CD4-positive, alpha-beta memory T cell (primary cell): ENCODE results near the gene SLC22A5. TPM values are rescaled to one million over a fixed set of nuclear protein-coding genes. Genes with fewer than 3 reads are reported as not detected.

Source experiments
- CTCF ChIA-PET: fragments of 350-600 bp; sonication (Branson Sonifier 250); formaldehyde crosslinking; loops from one replicate; lab custom pipeline; 2021; ENCODE audit warnings: inconsistent platforms; ENCODE audit not compliant: partially characterized antibody; lab: Charles Lee
- POLR2A ChIA-PET: fragments of 350-600 bp; sonication (Branson Sonifier 250); formaldehyde crosslinking; loops from one replicate; lab custom pipeline; 2021; ENCODE audit not compliant: partially characterized antibody; lab: Charles Lee
- DNase-seq, 5 donors: peaks; one replicate each; pipeline versions ENCODE4 v3.0.0 to v3.0.0-alpha.2; 2020 to 2022; ENCODE audit warnings: mixed read lengths in 1 of 5
- H3K27ac ChIP-seq: one replicate; pipeline ENCODE4 v1.7.0; 2013; ENCODE audit warnings: low read depth, low read length
- H3K27me3 ChIP-seq: 2 replicates; pipeline ENCODE4 v1.7.0; 2013; ENCODE audit warnings: mild to moderate bottlenecking, low read length, moderate library complexity; ENCODE audit not compliant: insufficient read depth
- H3K36me3 ChIP-seq: 2 replicates; pipeline ENCODE4 v1.7.0; 2013; ENCODE audit warnings: mild to moderate bottlenecking, low read length, moderate library complexity; ENCODE audit not compliant: insufficient read depth
- H3K4me1 ChIP-seq: 2 replicates; pipeline ENCODE4 v1.7.0; 2013; ENCODE audit warnings: mild to moderate bottlenecking, low read length, moderate library complexity; ENCODE audit not compliant: insufficient read depth
- H3K4me3 ChIP-seq, 2 donors: one replicate each; pipeline ENCODE4 v1.7.0; 2013; ENCODE audit warnings: low read length in 2 of 2, mild to moderate bottlenecking in 1 of 2
- H3K9me3 ChIP-seq, 2 donors: one replicate each; pipeline ENCODE4 v1.7.0; 2013; ENCODE audit warnings: low read length in 2 of 2, control low read depth in 1 of 2; ENCODE audit not compliant: control insufficient read depth in 1 of 2
- H3K27ac Mint-ChIP-seq, 7 donors: one replicate each; pipeline ENCODE4 v1.8.0; 2020 to 2021; ENCODE audit warnings: mixed read lengths in 7 of 7, mild to moderate bottlenecking in 6 of 7, inconsistent platforms in 3 of 7, moderate library complexity in 3 of 7
- H3K27me3 Mint-ChIP-seq, 2 donors: one replicate each; pipeline ENCODE4 v1.8.0; 2020 to 2021; ENCODE audit warnings: mixed read lengths in 2 of 2
- H3K36me3 Mint-ChIP-seq, 2 donors: one replicate each; pipeline ENCODE4 v1.8.0; 2020 to 2021; ENCODE audit warnings: mixed read lengths in 2 of 2, inconsistent platforms in 1 of 2, mild to moderate bottlenecking in 1 of 2
- H3K4me1 Mint-ChIP-seq, 4 donors: one replicate each; pipeline ENCODE4 v1.8.0; 2020 to 2021; ENCODE audit warnings: mixed read lengths in 4 of 4, mild to moderate bottlenecking in 1 of 4
- H3K4me3 Mint-ChIP-seq, 8 donors: one replicate each; pipeline ENCODE4 v1.8.0; 2020 to 2021; ENCODE audit warnings: mixed read lengths in 8 of 8, mild to moderate bottlenecking in 7 of 8, moderate library complexity in 6 of 8, inconsistent platforms in 3 of 8
- H3K9me3 Mint-ChIP-seq, 8 donors: one replicate each; pipeline ENCODE4 v1.8.0; 2020 to 2021; ENCODE audit warnings: mixed read lengths in 8 of 8, mild to moderate bottlenecking in 5 of 8, inconsistent platforms in 3 of 8, moderate library complexity in 1 of 8
- intact Hi-C: fragments of 100-400 bp; cut with micrococcal nuclease; formaldehyde crosslinking; loops from one replicate; pipeline ENCODE4 v1.15.1; 2023
- polyA plus RNA-seq, 2 donors: library from polyadenylated mRNA; unstranded; fragments of 300-500 nt; fragmentation: Illumina TruSeq; gene quantifications; one replicate each; pipeline ENCODE4 v1.2.3, GENCODE V29; 2021
- total RNA-seq, 2 experiments: library from RNA; stranded (reverse); gene quantifications; one replicate each; pipeline ENCODE4 v1.2.3, GENCODE V29; 2021

Gene SLC22A5
- total and polyA plus RNA-seq, 4 experiments from 2014 or later = 1.9 to 10.0 (median 5.9) TPM

GRCh38 chr5:132428147-132428482, 58.6 kb downstream of the SLC22A5 start:
- Histone ChIP-seq H3K9me3 (no peaks in the 10 kb centered on the region), H3K36me3 (peaks cover 4% of the 10 kb centered on the region), H3K4me1 (peaks cover 100% of the 10 kb centered on the region), H3K27ac (peak overlapping the region; percentile 77), H3K27me3 (no peaks in the 10 kb centered on the region), H3K4me3 (peak overlapping the region in 1 of 2 donors; percentile 28)
- POLR2A ChIA-PET = interaction anchor here (8.1 to 19.7 kb wide), 7 partner anchors 12 to 63 kb away, joined by 75 to 565 read pairs (median 267); partner anchors contain the start of gene IRF1
- Mint-ChIP-seq H3K36me3 (peaks cover 38 to 55% of the 10 kb centered on the region in 2 donors), H3K4me3 (peak overlapping the region; percentile 67 to 83 (median 76)), H3K27me3 (no peaks in the 10 kb centered on the region), H3K4me1 (peaks cover 88 to 100% (median 98%) of the 10 kb centered on the region in 4 donors), H3K27ac (peak overlapping the region; percentile 96 to 99 (median 98)), H3K9me3 (peaks cover 0 to 2% (median 0%) of the 10 kb centered on the region in 8 donors)
- CTCF ChIA-PET = interaction anchor here (1.0 to 7.5 kb wide), 9 partner anchors 9 to 71 kb away, joined by 9 to 100 read pairs (median 48); partner anchors contain the start of gene IRF1
- intact Hi-C loops = no loop called here
- no peak for DNase-seq

- POLR2A ChIA-PET = interaction anchor here (0.7 to 19.7 kb wide), 9 partner anchors 13 to 71 kb away, joined by 3 to 565 read pairs (median 183); partner anchors contain the start of gene IRF1
- H3K4me3 Mint-ChIP-seq = peak overlapping the region; percentile 13 to 83 (median 72)
Measured at GRCh38 chr5:132428484-132429462, 59.3 kb downstream of the SLC22A5 start.

GRCh38 chr5:132429463-132430440, 60.2 kb downstream of the SLC22A5 start:
- Mint-ChIP-seq H3K36me3 (peaks cover 41 to 51% of the 10 kb centered on the region in 2 donors), H3K27ac (peak overlapping the region; percentile 96 to 99 (median 98)), H3K27me3 (no peaks in the 10 kb centered on the region), H3K4me3 (peak overlapping the region in 7 of 8 donors; percentile 15 to 82 (median 66)), H3K9me3 (peaks cover 0 to 2% (median 0%) of the 10 kb centered on the region in 8 donors), H3K4me1 (peaks cover 84 to 97% (median 94%) of the 10 kb centered on the region in 4 donors)
- DNase-seq = no peak
- CTCF ChIA-PET = interaction anchor here (1.0 to 7.5 kb wide), 6 partner anchors 7 to 72 kb away, joined by 3 to 94 read pairs (median 26); partner anchors contain the start of gene IRF1
- POLR2A ChIA-PET = interaction anchor here (0.5 to 19.7 kb wide), 10 partner anchors 10 to 70 kb away, joined by 3 to 565 read pairs (median 154); partner anchors contain the start of gene IRF1
- H3K4me1 ChIP-seq = peaks cover 99% of the 10 kb centered on the region
- H3K27ac ChIP-seq = peak overlapping the region; percentile 77
- H3K4me3 ChIP-seq = peak overlapping the region in 1 of 2 donors; percentile 17
- intact Hi-C loops = no loop called here
- no peaks in the 10 kb centered on the region for H3K9me3 ChIP-seq
- no peaks in the 10 kb centered on the region for H3K27me3 ChIP-seq
- no peaks in the 10 kb centered on the region for H3K36me3 ChIP-seq

More at GRCh38 chr5:132428484-132429462, 59.3 kb downstream of the SLC22A5 start:
- CTCF ChIA-PET = interaction anchor here (1.0 to 7.5 kb wide), 8 partner anchors 8 to 70 kb away, joined by 9 to 100 read pairs (median 60); partner anchors contain the start of gene IRF1
- intact Hi-C loops = no loop called here
- Histone ChIP-seq H3K9me3 (no peaks in the 10 kb centered on the region), H3K4me3 (no peak overlapping the region), H3K36me3 (no peaks in the 10 kb centered on the region), H3K27ac (peak overlapping the region; percentile 77), H3K4me1 (peaks cover 100% of the 10 kb centered on the region), H3K27me3 (no peaks in the 10 kb centered on the region)
- H3K27me3 Mint-ChIP-seq = no peaks in the 10 kb centered on the region
- H3K36me3 Mint-ChIP-seq = peaks cover 34 to 50% of the 10 kb centered on the region in 2 donors
- no peak for DNase-seq
- peaks cover 0 to 2% (median 0%) of the 10 kb centered on the region in 8 donors for H3K9me3 Mint-ChIP-seq
- peak overlapping the region; percentile 96 to 99 (median 98) for H3K27ac Mint-ChIP-seq
- peaks cover 84 to 97% (median 94%) of the 10 kb centered on the region in 4 donors for H3K4me1 Mint-ChIP-seq

- peak overlapping the region in 6 of 8 donors; percentile 6 to 75 (median 32) for H3K4me3 Mint-ChIP-seq
- CTCF ChIA-PET = interaction anchor here (1.0 to 3.7 kb wide), 6 partner anchors 8 to 71 kb away, joined by 3 to 15 read pairs (median 4); no protein-coding TSS in a partner anchor
- peak overlapping the region; percentile 77 for H3K27ac ChIP-seq
Measured at GRCh38 chr5:132430746-132431145, 61.2 kb downstream of the SLC22A5 start.

GRCh38 chr5:132431632-132432031, 62.1 kb downstream of the SLC22A5 start:
- Histone ChIP-seq H3K36me3 (no peaks in the 10 kb centered on the region), H3K27me3 (no peaks in the 10 kb centered on the region), H3K4me1 (peaks cover 99% of the 10 kb centered on the region), H3K4me3 (no peak overlapping the region), H3K27ac (peak overlapping the region; percentile 77), H3K9me3 (no peaks in the 10 kb centered on the region)
- ChIA-PET CTCF (interaction anchor here (1.0 to 3.7 kb wide), 12 partner anchors 11 to 68 kb away, joined by 3 to 15 read pairs (median 3); partner anchors contain the start of gene IRF1), POLR2A (interaction anchor here (0.8 to 19.7 kb wide), 9 partner anchors 11 to 306 kb away, joined by 3 to 565 read pairs (median 183); partner anchors contain the start of genes IRF1 and KIF3A)
- Mint-ChIP-seq H3K27me3 (no peaks in the 10 kb centered on the region), H3K27ac (peak overlapping the region; percentile 93 to 99 (median 97)), H3K4me1 (peaks cover 82 to 97% (median 91%) of the 10 kb centered on the region in 4 donors), H3K9me3 (peaks cover 0 to 2% (median 0%) of the 10 kb centered on the region in 8 donors), H3K4me3 (peak overlapping the region in 7 of 8 donors; percentile 29 to 75 (median 56)), H3K36me3 (peaks cover 48 to 55% of the 10 kb centered on the region in 2 donors)
- intact Hi-C loops = no loop called here
- DNase-seq = no peak

More at GRCh38 chr5:132430746-132431145, 61.2 kb downstream of the SLC22A5 start:
- Mint-ChIP-seq H3K4me1 (peaks cover 83 to 97% (median 92%) of the 10 kb centered on the region in 4 donors), H3K9me3 (peaks cover 0 to 2% (median 0%) of the 10 kb centered on the region in 8 donors), H3K27ac (peak overlapping the region; percentile 93 to 99 (median 97)), H3K27me3 (no peaks in the 10 kb centered on the region), H3K36me3 (peaks cover 45 to 53% of the 10 kb centered on the region in 2 donors)
- Histone ChIP-seq H3K4me1 (peaks cover 99% of the 10 kb centered on the region), H3K36me3 (no peaks in the 10 kb centered on the region), H3K27me3 (no peaks in the 10 kb centered on the region), H3K9me3 (no peaks in the 10 kb centered on the region), H3K4me3 (peak overlapping the region in 1 of 2 donors; percentile 17)
- intact Hi-C loops = no loop called here
- POLR2A ChIA-PET = interaction anchor here (0.8 to 19.7 kb wide), 9 partner anchors 13 to 307 kb away, joined by 3 to 565 read pairs (median 183); partner anchors contain the start of genes IRF1 and KIF3A
- DNase-seq = no peak
